B cell (primary cell): ENCODE results near the gene GABRB2.

Source experiments
- CTCF ChIP-seq: fragments of 200-600 bp; IDR thresholded peaks from one replicate; pipeline ENCODE4 v1.8.0; 2022; ENCODE audit warnings: antibody characterized with exemption, mild to moderate bottlenecking
- EZH2 ChIP-seq: IDR thresholded peaks from 2 replicates; pipeline ENCODE4 v1.6.1; 2012; ENCODE audit warnings: borderline replicate concordance, low read depth, mild to moderate bottlenecking, moderate library complexity, low read length; ENCODE audit not compliant: insufficient read depth, poor library complexity, severe bottlenecking

DNA sequence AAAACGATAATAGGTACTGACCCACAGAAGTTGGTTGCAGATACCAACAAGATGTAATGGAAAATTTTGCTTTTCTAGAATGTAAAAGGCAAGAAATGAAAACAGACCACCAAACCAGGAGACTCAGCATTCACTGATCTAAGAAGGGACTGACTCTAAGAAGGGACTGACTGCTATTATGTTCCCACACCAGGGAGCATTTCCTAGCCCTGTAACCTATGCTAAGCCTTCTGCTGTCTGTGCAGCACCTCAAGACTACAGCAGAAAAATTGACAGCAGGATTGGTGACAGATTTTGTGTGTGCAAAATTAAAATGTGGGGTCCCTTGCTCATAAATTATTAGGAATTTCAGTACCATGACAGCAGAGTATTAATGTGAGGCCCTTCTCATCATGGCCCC lies 154.8 kb downstream of the GABRB2 start:
- TF ChIP-seq CTCF (no peak), EZH2 (no peak)
